Astrocyte (in vitro differentiated cells and primary cell): Measurements from ENCODE around the gene CD226. TPM values are rescaled to one million over a fixed set of nuclear protein-coding genes. Genes with fewer than 3 reads are reported as not detected.

Source experiments
- DNase-seq: peaks from one replicate; pipeline ENCODE4 v3.0.0-alpha.2; 2010; ENCODE audit warnings: low read depth
- FAIRE-seq: peaks from 2 replicates; lab custom pipeline; 2011; peaks lifted over from hg19 to GRCh38; lab: Jason Lieb, UNC
- H2AFZ ChIP-seq: 2 replicates; pipeline ENCODE4 v1.6.0; 2012; ENCODE audit warnings: low read depth, low read length, inconsistent platforms
- H3K27ac ChIP-seq: 2 replicates; pipeline ENCODE4 v1.5.1; 2011; ENCODE audit warnings: low read depth, low read length, inconsistent platforms
- H3K27me3 ChIP-seq: 2 replicates; pipeline ENCODE4 v1.6.0; 2011; ENCODE audit warnings: low read length, inconsistent platforms; ENCODE audit not compliant: insufficient read depth
- H3K36me3 ChIP-seq: 2 replicates; pipeline ENCODE4 v1.5.1; 2011; ENCODE audit warnings: low read length, inconsistent platforms; ENCODE audit not compliant: insufficient read depth
- H3K4me1 ChIP-seq: 2 replicates; pipeline ENCODE4 v1.5.1; 2011; ENCODE audit warnings: low read length, inconsistent platforms; ENCODE audit not compliant: insufficient read depth
- H3K4me2 ChIP-seq: 2 replicates; pipeline ENCODE4 v1.6.0; 2012; ENCODE audit warnings: low read length, inconsistent platforms
- H3K4me3 ChIP-seq: 2 replicates; pipeline ENCODE4 v1.5.1; 2011; ENCODE audit warnings: low read depth, mild to moderate bottlenecking, low read length, inconsistent platforms; ENCODE audit not compliant: insufficient read depth
- H3K79me2 ChIP-seq: 2 replicates; pipeline ENCODE4 v1.6.0; 2012; ENCODE audit warnings: mild to moderate bottlenecking, low read length, inconsistent platforms; ENCODE audit not compliant: insufficient read depth
- H3K9ac ChIP-seq: 2 replicates; pipeline ENCODE4 v1.6.0; 2012; ENCODE audit warnings: mild to moderate bottlenecking, low read length, inconsistent platforms
- H3K9me3 ChIP-seq: 2 replicates; pipeline ENCODE4 v1.5.1; 2012; ENCODE audit warnings: low read depth, mild to moderate bottlenecking, low read length, inconsistent platforms; ENCODE audit not compliant: insufficient read depth
- H4K20me1 ChIP-seq: 2 replicates; pipeline ENCODE4 v1.6.0; 2012; ENCODE audit warnings: low read length, inconsistent platforms; ENCODE audit not compliant: insufficient read depth
- H3K27ac Mint-ChIP-seq: one replicate; pipeline ENCODE4 v1.8.0; 2021; ENCODE audit warnings: mild to moderate bottlenecking, mixed read lengths; ENCODE audit not compliant: unreplicated experiment
- H3K27me3 Mint-ChIP-seq: one replicate; pipeline ENCODE4 v1.8.0; 2021; ENCODE audit warnings: low read depth, mixed read lengths; ENCODE audit not compliant: unreplicated experiment
- H3K36me3 Mint-ChIP-seq: one replicate; pipeline ENCODE4 v1.8.0; 2021; ENCODE audit warnings: low read depth, mixed read lengths; ENCODE audit not compliant: unreplicated experiment
- H3K4me1 Mint-ChIP-seq: one replicate; pipeline ENCODE4 v1.8.0; 2021; ENCODE audit warnings: low read depth, mixed read lengths; ENCODE audit not compliant: unreplicated experiment
- H3K4me3 Mint-ChIP-seq: one replicate; pipeline ENCODE4 v1.8.0; 2021; ENCODE audit warnings: mild to moderate bottlenecking, moderate library complexity, mixed read lengths; ENCODE audit not compliant: unreplicated experiment
- H3K9me3 Mint-ChIP-seq: one replicate; pipeline ENCODE4 v1.8.0; 2021; ENCODE audit warnings: mild to moderate bottlenecking, mixed read lengths; ENCODE audit not compliant: unreplicated experiment
- CTCF ChIP-seq: IDR thresholded peaks from 2 replicates; pipeline ENCODE4 v1.5.1; 2011; ENCODE audit warnings: low read depth, mild to moderate bottlenecking, inconsistent platforms, low read length, moderate library complexity; ENCODE audit not compliant: insufficient read depth
- EZH2 ChIP-seq: IDR thresholded peaks from 2 replicates; pipeline ENCODE4 v1.6.1; 2012; ENCODE audit warnings: mild to moderate bottlenecking, low read length, inconsistent platforms; ENCODE audit not compliant: insufficient read depth
- total RNA-seq: library from RNA; stranded (reverse); gene quantifications from 2 replicates; pipeline ENCODE4 v1.2.1, GENCODE V29; 2021

Gene CD226
- total RNA-seq, 1 donor from 2014 or later: 0.07 TPM

GRCh38 chr18:69898241-69898861 lies 49.3 kb downstream of the CD226 start:
- Histone ChIP-seq H3K4me3 (no peak overlapping the region), H3K36me3 (no peaks in the 10 kb centered on the region), H3K27ac (no peak overlapping the region), H2AFZ (no peak overlapping the region), H4K20me1 (no peaks in the 10 kb centered on the region), H3K9ac (no peak overlapping the region), H3K4me2 (no peak overlapping the region), H3K4me1 (no peaks in the 10 kb centered on the region), H3K9me3 (no peaks in the 10 kb centered on the region), H3K27me3 (no peaks in the 10 kb centered on the region), H3K79me2 (no peaks in the 10 kb centered on the region)
- no peak overlapping the region for H3K27ac Mint-ChIP-seq
- FAIRE-seq (no peak), DNase-seq (peak; percentile 55)
- no peaks in the 10 kb centered on the region for H3K27me3 Mint-ChIP-seq
- TF ChIP-seq EZH2 (no peak), CTCF (no peak)
- H3K36me3 Mint-ChIP-seq: no peaks in the 10 kb centered on the region
- H3K4me1 Mint-ChIP-seq: peaks cover 6% of the 10 kb centered on the region
- H3K9me3 Mint-ChIP-seq: peaks cover 2% of the 10 kb centered on the region
- no peak overlapping the region for H3K4me3 Mint-ChIP-seq

GRCh38 chr18:69897397-69898108 lies 50.1 kb downstream of the CD226 start:
- H3K9me3 ChIP-seq: no peaks in the 10 kb centered on the region
- H3K27me3 Mint-ChIP-seq: no peaks in the 10 kb centered on the region
- DNase-seq (no peak), FAIRE-seq (no peak)
- H3K9ac ChIP-seq: no peak overlapping the region
- H2AFZ ChIP-seq: no peak overlapping the region
- H3K9me3 Mint-ChIP-seq: peaks cover 2% of the 10 kb centered on the region
- H3K4me1 ChIP-seq: no peaks in the 10 kb centered on the region
- no peak overlapping the region for H3K27ac Mint-ChIP-seq
- H3K4me2 ChIP-seq: no peak overlapping the region
- no peak overlapping the region for H3K27ac ChIP-seq
- no peaks in the 10 kb centered on the region for H3K27me3 ChIP-seq
- no peaks in the 10 kb centered on the region for H3K36me3 Mint-ChIP-seq
- no peak overlapping the region for H3K4me3 ChIP-seq
- H4K20me1 ChIP-seq: no peaks in the 10 kb centered on the region
- TF ChIP-seq CTCF: no peak
- no peak for TF ChIP-seq EZH2
- H3K79me2 ChIP-seq: no peaks in the 10 kb centered on the region
- H3K36me3 ChIP-seq: no peaks in the 10 kb centered on the region
- peaks cover 6% of the 10 kb centered on the region for H3K4me1 Mint-ChIP-seq
- no peak overlapping the region for H3K4me3 Mint-ChIP-seq
